Right hindlimb (tissue), 1 donor: ENCODE data around the gene PIAS1.
A peak's percentile ranks its signal among the peaks of the same experiment; 100 is the strongest.
"Not testable (repeated sequence)": the region's sequence is repeated elsewhere in the genome, so short reads cannot be mapped to it uniquely, and the experiment has no call there.

Source experiments
- DNase-seq: peaks from one replicate; pipeline ENCODE4 v3.0.0-alpha.2; 2018

PIAS1 gene

DNA sequence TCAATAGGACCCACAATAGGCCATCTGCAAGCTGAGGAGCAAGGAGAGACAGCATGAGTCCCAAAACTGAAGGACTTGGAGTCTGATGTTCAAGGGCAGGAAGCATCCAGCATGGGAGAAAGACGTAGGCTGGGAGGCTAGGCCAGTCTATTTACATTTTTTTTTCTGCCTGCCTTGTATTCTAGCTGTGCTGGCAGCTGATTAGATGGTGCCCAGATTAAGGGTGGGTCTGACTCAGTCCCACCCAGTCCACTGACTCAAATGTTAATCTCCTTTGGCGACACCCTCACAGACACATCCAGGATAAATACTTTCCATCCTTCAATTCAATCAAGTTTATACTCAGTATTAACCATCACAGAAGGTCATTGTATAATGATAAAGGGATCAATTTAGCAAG is 15.9 kb upstream of the PIAS1 start:
- no peak for DNase-seq

DNA sequence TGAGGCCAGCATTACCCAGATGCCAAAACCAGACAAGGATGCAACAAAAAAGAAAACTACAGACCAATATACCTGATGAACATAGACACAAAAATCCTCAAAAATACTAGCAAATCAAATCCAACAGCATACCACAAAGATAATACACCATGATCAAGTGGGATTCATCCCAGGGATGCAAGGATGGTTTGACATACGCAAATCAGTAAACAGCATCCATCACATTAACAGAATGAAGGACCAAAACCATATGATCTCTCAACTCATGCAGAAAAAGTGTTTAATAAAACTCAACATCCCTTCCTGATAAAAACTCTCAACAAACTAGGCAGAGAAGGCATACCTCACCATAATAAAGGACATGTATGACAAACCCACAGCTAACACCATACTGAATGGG is 14.0 kb upstream of the PIAS1 start:
- DNase-seq, result no peak

DNA sequence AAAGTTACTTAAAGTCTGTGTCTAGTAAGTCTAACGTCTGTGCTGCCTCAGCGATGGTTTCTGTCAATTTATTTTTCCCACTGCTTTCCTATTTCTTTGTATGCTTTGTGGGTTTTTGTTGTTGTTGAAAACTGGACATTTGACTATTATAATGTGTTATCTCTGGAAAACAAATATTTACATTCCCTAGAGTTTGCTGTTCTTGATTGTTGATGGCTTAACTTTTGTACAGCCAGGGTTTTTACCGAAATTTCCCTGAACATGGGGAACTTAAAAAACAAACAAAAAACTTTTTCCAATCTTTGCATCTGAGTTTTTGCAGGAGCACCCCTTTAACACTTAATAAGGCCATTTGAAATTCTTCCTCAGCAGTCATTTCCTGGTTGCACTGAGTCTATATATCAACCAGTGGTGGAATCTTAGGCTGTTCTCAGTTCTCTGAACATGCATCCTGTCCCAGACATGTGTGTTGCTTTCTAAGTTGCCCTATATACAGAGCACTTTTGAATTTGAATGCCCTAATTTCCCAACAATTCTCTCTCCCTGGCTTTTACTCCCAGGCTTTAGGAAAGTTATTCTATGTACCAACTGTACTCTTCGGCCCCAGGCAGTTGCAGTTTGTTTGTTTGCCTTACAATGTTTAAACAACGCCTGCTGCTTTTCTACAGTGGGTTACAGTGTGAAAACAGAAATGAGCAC is 11.8 kb upstream of the PIAS1 start:
- no peak for DNase-seq

DNA sequence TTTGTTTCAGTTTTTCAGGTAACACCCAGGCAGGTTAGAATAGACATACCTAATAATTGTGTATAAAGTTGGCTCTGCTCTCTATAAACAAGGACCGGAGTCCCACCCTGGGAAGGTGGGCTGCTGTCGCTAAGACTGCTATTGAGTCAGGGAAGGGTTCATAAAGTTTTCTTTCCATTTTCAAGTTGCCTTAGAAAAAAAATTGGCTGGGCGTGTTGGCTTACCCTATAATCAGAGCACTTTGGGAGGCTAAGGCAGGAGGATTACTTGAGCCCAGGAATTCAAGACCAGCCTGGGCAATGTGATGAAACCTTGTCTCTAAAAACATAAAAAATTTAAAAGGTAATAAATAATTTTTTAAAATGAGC is 11.3 kb upstream of the PIAS1 start:
- DNase-seq, result no peak

DNA sequence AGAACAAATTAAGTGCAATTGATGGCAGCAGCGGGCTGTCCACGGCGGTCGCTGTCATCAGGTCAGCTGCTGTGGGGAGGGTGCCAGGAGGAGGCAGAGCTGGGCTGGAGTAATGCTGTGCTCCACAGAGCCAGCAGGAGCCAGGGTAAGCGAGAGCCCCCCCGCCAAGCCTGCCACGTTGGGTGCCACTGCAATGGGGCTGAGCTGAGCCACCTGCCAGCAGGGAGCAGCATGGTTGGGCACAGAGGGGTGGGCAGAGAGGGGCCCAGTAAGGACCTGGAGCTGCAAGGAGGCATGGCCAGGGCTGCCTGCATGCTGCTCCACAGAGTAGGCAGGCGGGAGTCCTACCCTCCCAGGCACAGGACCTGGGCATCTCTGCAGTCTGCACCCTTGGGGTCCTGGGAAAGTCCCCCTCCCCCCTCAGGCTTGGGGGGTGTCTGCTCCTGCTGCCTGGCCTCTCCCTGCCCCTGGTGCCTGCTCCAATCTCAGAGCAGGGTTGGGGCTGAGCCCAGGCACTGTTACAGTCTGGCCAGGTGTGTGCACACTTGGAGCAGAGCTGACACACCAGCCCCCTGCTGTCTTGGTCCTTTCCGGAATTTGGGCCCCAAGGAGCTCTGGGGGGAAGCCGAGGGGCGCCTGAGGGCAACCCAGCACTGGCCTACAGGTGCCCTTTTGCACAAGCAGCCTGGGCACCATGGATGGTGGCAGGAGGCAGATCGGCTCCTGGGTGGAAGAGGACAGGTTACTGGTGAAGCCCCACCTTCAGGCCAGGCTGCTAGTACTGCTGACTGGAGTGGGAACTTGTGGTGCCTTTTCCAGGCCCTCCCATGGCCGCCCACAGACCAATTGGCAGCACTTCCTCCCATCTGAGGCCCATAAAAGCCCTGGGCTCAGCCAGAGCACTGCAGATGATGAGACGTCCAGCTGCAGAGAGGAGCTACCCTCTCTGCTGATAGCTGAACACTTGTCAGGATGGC is 8.5 kb upstream of the PIAS1 start:
- DNase-seq, result no peak

DNA sequence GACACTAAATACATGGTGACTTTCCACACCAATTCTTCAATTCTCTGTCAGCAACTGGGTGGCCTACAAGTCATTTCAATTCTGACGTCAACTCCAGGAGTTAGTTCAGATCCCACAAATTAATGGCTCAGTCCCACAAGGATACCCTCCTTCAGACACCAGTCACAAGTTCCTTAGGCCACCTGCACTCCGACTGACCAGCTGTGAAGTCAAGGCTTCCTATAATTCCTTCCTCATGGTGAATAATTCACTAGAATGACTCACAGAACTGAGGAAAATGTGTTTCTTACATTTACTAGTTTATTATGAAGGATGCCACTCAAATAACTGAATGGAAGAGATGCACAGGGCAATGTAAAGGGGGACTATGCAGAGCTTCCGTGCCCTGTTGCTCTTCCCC is 6.3 kb upstream of the PIAS1 start:
- DNase-seq, result no peak

DNA sequence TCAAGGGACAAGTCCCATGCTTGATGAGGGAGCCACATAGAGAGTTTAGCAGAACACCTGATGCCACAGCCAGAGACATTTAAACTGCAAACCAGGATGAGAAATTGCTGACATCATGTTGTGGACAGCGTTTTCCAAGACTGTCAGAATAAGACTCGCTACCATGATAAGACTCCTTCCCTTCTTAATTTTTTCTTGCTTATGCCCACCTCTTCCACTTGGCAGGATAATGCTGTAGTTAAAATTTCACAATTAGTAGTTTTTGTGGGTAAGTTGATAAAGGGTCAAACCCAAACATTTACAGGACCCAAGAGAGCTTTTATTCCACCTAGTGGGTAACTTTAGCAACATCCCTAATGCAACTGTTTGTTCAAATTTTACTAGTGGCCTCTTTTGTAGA is 3.0 kb upstream of the PIAS1 start:
- no peak for DNase-seq

DNA sequence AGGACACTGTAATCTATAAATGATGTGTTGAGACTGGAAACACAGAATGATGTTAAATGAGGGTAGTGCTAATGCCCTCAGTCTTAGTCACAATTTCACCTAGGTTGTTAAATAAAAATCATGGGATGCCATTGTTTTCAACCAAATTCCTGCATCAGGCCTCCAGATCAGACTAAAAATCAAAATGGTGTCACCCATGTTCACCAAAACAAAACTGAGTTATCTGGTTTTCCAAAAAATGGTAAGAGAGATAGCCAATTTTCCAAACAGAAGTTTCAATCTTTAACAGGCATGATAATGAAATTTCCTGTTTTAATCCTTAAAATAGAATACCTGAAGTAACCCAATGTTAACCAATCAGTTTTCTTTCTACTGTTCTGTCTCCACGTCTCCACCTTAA is 2.2 kb upstream of the PIAS1 start:
- DNase-seq, result no peak

DNA sequence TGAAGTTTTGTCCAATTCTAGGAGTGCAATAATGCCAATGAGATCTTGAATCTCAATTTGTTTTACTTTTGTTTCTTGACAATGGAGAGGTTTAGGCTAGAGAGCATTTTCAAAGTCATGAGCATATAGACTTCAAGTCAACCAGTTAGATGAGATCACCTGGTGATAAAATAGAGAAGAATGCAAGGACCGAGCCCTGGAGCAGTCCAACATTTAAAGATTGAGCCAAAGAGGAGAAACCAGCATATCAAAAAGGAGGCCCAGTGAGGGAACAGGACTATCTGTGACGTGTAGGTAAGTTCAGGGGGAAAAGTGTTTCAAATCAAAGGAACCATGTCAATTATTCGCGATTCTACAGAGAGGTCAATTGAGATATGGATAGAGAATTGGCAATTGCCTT is 1.7 kb upstream of the PIAS1 start:
- DNase-seq, result no peak

DNA sequence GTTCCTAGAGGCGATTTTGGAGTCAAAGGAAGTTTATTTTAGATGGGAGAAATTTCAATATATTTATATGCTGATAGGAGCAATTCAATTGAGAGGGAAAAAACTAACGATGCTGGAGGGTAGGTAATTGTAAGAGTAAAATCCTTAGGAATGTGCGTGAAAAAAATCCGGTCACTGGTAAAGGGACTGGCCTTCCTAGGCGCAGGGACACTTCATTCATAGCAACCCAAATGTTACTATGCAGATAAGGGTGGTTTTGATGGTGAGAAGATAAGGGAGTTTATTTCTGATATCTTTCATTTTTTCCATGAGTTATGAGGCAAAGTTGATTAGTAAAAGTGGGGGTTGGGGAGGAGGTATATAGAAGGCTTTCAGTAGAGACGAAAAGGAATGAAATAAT is 1.1 kb upstream of the PIAS1 start:
- no peak for DNase-seq

DNA sequence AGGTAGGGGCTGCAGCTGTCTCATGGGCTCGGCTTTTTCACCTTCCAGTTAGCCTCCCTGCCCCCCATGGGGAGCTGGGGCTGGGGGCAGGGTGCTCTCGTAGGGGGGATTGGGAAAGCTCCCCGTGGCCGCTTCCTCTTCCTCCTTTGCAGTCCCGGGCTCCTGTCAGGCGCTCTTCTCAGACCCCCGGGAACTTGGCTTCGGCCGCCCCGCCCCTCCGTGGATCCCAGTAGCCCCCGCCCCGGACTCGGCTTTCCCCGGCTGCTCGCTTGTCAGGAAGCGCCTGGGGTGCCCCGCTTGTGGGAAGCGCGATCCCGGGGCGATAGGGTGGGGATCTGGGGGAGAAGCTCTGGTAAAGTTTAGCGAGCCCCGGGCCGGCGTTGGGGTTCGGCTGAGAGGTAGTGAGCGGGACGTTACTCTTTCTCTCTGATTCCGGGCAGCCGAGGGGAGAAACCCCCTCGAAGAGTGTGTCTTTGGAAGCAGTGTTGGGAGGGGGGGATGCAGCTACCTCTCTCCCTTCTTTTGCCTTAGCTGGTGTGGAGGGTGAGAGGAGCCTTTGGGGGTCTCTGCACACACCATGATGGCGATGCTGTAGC is 611 bp downstream of the PIAS1 start:
- peak; percentile 81 for DNase-seq

DNA sequence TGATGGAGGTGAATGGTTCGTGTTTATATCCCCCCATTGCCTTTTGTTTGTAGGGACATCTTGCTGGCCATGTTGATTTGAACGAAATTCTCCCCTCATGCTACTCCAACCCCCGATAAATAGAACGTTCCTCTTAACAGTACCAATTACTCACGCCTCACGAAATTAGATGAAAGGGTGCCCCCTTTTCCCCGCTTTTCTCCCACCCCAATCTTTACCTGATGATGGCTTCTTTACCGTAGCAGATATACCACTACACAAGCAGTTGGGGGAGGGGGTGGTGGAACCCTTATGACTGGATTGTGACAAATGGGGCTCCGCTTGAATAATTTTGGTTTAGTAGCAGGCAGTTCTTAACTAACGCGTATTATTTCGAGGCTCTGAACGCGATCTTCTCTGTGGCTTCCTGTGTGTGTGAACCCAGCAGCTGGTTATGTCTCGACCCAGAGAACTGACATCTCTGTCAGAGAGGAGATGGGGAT is 1.1 kb downstream of the PIAS1 start:
- peak; percentile 37 for DNase-seq

DNA sequence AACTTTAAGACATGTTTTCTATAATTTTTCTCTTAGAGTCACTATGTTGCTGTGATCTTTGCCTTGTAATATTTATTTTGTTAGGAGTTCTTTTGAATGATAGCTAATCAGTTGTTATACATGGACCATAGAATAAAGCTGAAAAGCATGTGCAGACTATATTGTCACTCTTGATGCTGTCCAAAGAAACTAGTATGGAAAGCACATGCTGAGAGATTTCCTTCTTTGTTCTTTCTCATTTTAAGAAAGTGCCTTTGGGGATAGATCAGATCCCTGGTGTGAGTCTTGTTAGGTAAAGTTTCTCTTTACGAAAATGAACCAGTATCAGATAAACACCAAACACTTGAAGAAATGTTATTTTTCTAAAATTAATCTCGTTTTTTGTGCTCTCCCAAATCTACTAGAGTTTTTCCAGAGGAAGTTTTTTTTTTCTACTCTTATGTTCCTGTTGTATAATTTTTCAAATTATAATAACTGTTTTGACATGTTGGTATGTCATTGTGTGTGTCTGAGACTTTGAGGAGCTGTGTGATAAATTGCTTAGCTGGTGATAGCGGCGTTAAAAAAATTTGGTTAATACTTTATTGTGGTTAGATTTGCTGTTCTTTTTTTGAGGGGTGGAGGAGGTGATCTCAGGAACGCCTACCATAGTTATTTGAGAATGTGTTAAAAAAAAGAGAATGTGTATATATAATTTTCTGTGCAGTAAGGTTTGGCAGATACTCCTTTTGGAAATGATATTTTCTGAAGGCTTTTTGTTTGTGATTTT is 2.2 kb downstream of the PIAS1 start:
- DNase-seq, result no peak

DNA sequence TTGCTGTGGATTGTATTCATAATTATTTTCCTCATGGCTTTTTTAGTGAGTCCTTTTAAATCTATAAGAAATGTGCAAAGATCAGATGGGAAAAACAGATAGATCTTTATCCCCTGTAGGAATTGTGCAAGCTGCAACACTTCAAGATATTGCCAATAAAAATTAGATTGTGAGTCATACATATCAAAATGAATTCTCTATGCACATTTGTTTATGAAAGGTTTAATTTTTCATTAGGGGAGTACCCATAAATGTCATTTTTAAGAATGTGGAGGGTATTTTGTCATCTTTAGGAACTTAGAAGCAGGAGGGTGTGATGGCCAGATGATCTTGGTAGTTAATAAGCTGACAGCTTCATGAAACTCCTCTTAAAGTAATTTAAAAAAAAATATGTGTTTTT is 2.9 kb downstream of the PIAS1 start:
- no peak for DNase-seq

DNA sequence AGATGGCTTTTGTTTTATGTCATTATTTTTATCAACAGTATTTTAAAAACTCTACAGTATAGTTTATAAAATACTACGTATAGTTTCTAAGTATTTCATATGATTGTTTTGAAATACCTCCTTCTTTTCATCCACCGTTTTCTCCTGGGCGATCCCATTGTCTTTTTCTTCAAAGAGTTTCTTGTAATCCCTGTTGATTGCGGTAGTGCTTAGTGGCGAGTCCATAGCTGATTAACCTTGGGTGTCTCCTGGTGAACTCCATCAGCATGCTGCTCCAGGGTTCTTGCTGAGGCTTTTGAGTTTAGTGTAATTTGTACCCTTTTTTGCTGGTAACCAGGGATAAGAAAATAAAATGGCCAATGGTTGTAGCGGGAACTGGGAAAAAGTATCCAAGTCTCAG is 3.6 kb downstream of the PIAS1 start:
- DNase-seq, result no peak

DNA sequence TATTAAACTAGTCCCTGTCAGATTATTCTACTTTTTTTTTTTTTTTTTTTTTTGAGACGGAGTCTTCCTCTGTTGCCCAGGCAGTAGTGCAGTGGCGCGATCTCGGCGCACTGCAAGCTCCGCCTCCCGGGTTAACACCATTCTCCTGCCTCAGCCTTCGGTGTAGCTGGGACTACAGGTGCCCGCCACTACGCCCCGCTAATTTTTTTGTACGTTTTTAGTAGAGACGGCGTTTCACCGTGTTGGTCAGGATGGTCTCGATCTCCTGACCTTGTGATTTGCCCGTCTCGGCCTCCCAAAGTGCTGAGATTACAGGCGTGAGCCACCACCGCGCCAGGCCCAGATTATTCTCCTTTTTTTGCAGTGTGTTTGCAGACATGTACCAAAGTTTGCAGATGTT is 4.9 kb downstream of the PIAS1 start:
- not testable (repeated sequence) for DNase-seq

DNA sequence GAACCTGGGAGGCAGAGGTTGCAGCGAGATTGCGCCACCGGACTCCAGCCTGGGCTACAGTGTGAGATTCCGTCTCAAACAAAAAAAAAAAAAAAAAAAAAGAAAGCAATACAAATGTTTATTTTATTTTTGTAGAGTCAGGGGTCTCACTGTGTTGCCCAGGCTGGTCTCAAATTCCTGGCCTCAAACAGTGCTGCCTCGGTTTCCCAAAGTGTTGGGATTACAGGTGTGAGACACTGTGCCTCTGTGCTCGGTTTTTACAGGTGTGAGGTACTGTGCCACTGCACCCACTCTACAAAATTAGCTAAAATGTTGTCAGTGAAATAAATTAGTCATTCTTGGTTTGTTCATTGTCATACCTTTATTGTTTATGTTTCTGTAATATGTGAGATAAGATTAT is 5.5 kb downstream of the PIAS1 start:
- no peak for DNase-seq

DNA sequence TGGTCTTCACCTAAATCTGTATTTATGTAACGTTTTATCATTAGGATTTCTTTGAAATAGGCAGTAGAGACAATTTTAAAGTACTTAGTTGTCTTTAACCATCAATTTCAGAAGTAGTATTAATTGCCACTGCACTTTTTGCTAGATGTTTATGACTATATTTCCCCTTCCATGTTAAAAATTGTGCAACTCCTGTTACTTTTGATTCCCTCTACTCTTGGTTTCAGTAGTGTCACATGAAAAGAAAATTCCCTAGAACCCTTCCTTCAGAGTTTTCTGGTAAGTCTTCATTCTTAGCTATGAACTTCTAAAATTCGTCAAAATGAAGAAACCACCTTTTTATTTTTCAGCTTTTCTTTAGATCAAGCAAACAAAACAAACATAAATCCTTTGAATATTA is 7.1 kb downstream of the PIAS1 start:
- no peak for DNase-seq

DNA sequence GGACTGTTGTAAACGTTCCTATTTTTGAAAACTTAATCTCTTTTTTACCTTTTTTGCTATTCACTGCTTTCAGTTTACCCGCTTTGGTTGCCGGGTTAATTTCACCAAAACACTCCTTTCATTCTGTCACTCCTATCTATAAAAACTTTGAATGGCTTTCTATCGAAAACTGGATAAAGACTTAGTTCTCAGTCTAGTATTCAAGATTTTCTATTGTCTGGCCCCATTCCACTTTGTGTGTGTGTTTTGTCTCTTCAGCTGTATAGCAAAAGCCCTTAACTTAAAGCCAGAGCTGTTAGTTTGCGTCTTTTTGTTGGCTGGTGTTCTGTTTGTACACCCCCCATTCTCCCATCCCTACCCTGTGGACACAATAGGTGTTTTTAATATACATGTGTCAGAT is 7.5 kb downstream of the PIAS1 start:
- DNase-seq, result no peak

DNA sequence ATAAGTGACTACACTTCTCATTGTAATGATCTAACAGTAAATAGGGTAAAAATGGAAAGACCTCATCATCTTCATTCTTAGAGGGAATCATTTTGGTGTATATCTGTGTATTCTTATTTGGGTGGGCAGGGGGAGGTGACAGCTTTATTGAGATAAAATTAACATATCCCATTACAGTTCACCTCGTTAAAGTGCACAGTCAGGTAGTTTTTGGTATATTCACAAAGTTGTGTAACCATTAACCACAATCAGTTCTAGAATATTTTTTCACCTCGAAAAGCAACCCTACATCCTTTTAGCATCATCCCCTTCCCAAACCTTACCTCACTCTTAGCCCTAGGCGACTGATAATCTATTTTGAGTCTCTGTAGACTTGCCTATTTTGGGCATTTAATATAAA is 8.1 kb downstream of the PIAS1 start:
- no peak for DNase-seq

DNA sequence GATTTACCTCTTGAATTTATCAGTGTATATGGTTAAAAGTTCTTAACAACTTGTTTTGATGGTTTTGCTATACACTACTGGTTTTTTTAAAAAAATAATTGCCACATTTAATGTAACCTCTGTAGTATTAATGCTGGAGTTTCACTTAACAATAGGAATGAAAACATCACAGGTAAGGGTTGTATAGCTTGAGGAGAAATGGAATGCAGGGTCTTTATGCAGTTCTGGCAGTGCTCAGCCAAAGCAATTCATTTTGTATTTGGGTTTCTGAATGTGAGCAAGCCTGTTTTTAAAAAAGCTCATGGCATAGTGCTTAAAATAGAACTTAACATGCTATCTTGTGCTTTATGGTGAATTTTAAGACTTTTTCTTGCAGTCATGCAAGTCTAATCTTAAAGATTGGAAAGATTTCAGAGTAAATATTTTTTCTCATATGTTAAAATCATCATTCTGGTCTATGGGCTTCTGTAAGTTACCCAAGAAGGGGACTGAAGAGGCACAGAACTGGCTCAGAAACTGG is 8.9 kb downstream of the PIAS1 start:
- no peak for DNase-seq

DNA sequence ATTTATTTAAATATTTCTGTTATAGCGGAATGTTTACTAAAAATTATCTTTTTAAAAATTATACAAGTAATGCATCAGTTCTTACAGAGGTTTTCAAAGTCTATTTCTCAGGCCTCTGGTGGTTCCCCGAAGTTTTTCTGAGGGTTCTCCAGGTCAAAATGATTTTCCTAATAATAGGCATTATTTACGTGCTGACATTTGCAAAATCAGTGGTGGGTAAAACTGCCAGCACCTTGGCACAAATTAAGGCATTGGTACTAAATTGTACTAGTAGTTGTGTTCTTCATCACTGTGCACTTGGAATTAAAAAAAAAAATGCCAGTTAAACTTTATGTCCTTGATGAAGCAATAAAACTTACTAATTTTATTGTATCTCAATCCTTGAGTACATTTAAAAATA is 9.5 kb downstream of the PIAS1 start:
- DNase-seq, result no peak
